HG02943 (cell line): ENCODE measurements around the gene SORBS1.
A peak's percentile ranks its signal among the peaks of the same experiment; 100 is the strongest.

Experiments
- ATAC-seq: cut with Tn5 transposase; IDR thresholded peaks from one replicate; pipeline ENCODE4 v1.9.1; 2021; ENCODE audit warnings: mild to moderate bottlenecking, low read depth, moderate library complexity; ENCODE audit not compliant: unreplicated experiment

Gene SORBS1

DNA sequence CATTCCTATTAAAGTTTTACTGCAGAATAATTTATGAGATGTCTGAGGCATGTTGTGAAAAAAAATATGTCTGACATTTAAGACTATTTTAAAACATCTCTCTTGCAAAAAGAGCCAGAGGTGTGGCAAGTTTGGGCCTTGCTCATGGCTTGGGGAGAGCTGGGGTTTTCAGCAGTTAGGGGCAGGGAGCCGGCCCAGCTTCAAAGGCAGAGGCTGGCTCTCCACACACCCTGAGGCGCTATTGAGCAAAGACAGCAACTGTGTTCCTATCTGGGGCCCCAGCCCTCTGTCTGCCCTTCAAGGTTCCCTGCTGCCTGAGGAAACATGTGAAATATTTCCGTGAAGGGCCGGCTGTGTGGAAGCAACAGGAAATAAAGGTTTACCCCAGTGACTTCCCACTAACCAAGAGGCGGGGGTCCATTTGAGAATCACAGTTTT is 94.0 kb downstream of the SORBS1 start:
- no peak for ATAC-seq

DNA sequence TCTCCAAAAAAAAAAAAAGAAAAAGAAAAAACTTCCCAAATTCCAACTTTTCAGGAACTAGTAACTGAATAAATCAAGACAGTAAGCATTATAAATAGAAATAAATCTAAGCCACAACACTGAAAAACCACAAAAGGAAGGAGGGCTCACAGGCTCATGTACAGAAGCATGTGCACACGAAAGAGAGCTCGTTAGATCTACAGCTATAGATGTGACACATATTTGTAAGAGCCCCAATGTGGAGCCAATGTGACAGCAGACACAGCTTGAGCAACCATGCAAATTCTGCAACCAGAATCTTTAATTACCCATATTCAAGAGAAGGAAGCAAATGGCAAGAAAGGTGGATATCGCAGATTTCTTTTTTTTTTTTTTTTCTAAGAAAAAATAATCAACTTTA is 94.7 kb downstream of the SORBS1 start:
- ATAC-seq, result no peak

DNA sequence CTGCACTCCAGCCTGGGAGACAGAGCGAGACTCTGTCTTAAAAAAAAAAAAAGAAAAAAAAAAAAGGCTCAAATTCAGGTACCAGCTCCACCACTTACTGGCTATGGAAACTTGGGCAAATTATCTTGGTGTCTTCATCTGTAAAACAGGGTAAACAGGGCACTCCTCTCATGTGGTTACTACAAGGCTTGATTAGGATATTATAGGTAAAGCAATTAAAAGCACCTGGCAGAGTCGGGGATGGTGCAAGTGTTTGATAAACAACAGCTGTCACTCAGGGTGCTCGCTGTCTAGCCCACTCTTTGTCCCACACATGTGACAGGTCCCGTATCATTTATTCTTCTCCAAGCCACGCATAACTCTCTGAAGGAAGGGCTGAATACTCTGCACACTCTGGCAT is 96.9 kb downstream of the SORBS1 start:
- ATAC-seq, result no peak

DNA sequence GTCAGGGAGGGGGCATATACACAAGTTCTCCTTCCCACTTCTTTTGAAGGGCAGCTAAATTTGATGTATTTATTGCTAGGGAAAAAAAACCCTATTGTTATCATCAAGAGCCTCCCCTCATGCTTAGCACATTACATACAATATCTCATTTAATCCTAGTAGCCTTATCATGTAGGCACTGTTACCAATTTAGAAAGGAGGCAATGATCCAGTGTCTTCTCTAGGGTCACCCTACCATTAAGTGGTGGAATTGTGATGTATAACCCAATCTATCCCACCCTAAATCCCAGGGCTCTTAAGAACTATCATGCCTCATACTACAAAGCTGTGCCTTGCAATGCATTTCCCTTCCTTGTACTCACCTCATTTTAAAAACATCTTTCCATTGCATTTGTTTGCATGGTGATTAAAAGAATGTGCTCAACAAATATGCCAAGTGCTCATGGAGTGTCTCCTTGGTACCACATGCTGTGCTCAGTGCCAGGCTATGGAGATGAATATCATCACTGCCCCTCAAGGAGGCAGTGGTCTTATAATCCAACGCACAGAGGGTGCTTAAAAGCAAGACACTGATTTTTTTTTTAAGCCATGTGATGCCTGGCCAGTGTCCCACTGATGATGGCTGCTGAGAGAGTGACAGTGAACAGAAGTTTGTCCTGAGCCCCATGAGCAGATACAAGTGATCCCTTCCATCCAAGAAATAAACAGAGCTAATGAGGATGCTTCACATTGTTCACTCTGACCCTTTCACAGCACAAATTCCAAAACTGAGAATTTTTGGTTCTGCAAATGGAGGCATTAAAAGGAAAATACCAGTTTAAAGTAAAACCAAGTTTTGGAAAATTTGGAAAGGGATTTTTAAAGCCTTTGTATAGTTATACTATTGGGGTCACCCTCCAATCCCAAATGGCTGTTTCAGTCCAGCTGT is 98.2 kb downstream of the SORBS1 start:
- no peak for ATAC-seq

DNA sequence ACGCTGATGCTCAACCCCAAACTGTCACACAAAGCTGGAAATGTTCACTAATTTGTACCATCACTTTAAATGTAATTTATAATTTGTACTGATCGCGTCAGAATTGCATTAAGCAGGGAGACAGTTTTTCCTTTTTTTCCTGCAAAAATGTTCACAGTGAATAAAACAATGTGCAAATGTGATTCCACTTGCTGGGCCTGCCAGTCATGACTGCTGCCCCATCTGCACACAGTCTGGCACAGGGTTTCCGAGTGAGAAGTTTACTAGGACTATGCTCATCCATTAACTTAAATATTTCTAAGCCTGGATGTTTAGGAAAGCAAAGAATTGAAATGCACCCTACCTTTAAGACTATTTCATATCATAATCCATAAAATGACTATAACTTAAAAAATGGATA is 99.6 kb downstream of the SORBS1 start:
- no peak for ATAC-seq

DNA sequence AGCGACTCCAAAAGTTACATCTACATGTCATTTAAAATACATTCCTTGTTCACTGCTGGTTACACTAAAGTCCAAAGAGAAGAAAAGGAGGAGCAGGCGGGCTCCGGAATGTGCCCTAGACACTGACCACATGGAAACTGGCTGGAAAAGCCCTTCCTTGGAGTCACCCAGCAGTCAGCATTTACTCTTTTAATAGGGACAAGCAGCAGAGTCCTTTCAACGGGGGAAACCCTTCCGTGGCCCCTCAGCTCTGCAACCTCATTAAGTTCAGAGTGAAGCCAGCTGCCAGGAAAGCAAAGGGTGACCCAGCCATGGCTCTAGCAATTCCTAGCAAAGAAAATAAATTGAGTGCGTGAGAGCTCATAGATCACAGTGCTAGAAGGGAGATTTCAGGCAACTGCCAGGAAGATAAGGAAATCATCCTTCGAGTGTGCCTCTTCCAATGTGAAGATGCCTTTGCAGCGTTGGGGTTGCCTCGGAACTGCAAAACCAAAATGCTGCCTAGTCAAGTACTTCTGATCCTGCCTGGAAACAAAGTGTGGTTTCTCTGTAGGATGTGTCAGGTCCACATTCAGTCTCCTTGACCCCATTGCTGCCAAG is 101.6 kb downstream of the SORBS1 start:
- ATAC-seq, result no peak

DNA sequence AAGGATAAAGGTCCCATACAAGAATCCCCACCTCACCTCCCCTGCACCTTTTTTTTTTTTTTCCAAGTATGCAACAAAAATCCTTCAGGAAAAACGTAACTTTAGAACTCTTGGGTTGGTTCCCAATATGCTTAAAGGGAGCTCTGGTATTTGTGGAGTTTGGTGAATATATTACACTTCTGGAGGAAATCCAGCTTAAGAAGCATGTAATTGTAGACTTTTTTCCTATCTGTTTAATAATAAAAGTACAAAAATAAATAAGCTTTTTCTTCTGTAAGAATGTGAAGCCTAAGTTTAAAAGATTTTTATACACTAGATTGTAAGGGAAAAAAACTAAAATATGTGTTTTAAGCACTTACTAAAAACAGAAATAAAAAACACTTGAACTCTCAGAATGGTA is 102.3 kb downstream of the SORBS1 start:
- ATAC-seq, result no peak

DNA sequence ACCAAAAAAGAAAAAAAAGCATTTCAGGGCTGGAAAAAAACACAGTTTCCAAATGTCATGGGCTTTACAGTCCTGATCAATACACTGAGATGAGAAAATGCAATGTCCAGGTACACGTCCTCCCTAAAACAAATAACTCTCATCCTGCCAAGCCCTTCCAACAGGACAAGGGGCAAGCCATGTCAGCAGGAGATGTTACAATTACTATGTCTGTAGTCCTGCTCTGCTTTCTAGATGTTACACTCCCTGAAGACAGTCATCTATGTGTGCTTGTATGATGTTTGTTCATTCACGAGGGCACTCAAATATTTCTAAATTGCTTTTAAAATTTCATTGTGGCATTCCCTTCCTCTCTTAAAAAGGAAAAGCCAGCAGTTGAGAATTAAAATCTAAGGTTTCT is 103.2 kb downstream of the SORBS1 start:
- ATAC-seq, result no peak

DNA sequence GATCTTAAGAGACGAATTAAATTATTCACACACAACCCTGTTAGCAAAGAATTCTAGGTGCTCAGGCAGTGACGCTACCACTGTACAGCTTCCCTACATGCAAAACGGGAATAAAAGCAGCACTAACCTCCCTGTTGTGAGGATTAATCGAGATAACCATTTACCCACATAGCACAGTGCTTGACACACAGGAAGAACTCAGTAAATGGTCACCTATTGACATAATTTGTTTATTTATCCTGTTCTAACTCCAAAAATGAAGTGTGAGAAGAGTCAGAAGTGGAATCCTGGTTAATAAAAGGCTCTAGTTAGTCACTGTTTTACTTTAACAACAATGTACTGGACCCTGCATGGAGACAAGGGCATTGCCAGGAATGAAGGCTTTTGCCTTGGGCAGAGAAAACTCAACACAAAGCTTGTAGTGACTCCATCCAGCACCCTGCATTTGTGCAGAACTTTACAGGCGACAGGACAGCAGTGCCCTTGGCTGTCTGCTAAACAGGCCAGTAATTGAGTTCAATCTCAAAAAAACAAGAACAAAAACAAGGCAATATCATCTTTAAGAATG is 103.8 kb downstream of the SORBS1 start:
- no peak for ATAC-seq

DNA sequence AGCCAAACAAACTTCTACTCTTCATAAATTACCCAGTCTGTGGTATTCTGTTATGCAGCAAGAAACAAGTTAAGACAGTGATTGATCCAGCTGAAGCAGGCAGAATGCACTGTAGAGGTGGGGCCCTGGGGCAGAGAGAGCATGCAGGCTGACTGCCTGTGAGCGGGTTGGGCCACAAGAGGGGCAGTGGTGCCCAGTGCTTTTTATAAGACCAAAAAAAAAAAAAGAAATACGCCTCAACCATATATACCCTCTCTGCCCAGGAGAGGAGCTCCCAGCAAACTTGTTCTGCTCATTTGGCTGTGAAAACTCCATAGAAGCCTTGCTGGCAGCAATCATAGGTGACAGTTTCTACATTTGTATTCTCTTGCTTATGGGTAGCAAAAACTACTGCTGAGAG is 104.7 kb downstream of the SORBS1 start:
- no peak for ATAC-seq

DNA sequence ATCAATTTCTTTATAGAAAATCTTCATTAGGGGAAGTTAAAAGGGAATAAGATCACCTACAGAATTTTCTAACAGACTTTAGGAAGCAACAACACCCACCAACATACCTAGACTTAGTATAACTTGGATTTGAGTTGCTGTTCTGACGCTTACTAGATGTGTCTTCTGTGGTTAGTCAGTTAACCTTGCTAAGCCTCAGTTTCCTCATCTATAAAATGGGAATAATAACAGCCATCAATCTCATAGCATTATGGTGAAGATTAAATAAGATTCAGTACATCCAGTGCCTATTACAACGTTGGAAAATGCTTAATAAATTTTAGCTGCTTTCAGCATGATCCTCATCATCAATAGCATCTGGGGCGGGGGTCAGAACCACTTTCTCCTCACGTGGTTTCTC is 106.2 kb downstream of the SORBS1 start:
- ATAC-seq, result no peak

DNA sequence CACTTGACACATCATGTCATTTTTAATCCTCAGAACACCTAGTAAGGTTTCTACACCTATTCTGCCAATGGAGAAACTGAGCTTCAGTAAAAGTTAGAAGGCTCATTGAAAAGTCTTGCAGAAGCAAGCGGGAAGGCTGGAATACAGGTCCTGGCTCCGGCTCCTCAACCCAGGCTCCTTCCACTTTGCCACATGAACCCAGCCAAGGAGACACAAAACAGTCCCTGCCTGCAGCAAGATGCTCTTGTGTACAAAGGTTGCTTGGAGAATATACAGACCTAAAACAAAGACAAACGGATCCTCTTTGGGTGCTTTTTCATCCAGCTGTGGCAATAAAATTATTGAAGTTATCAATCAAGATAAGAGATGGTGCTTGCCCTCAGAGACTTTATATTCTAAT is 106.8 kb downstream of the SORBS1 start:
- no peak for ATAC-seq

DNA sequence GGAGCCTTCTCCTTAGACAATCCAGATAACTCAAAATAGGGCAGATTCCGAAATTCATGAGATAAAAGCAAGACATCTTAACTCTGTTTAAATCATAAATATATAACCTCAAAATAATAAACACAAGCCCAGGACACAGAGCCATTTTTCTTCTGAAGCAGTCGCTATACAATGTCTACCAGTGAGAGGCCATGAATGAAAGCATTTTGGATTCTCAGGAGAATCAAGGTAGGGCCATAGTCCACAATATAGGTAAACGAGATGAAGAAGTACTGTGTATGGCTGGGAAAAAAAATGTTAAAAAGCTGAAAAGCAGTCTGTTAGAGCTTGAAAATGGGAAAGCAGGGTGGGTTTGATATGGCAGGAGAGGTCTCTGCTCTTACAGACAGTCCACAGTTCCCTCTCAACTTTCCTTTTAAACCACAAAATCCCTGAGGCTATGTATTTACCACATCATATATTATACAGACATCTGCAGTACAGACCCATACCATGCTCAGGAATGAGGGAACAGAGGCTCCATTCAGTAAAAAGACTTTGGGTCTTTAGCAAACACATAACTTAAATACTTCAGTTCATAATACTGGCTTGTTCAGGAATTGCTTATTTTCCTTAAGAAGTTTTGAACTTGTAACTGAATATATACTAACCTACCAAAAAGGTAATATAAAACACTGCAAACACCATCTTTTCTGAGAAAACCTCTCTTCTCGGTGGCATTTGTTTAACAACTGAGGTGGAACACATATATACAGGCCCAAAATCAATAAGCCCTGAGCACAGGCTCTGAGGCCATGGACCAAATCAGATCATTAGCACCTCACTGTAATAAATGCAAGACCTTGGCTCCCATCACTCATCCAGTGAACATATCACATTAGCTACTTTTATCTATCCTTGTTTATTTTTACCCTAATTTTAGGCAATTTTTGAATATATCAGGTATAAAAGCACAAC is 109.3 kb downstream of the SORBS1 start:
- ATAC-seq, result no peak

DNA sequence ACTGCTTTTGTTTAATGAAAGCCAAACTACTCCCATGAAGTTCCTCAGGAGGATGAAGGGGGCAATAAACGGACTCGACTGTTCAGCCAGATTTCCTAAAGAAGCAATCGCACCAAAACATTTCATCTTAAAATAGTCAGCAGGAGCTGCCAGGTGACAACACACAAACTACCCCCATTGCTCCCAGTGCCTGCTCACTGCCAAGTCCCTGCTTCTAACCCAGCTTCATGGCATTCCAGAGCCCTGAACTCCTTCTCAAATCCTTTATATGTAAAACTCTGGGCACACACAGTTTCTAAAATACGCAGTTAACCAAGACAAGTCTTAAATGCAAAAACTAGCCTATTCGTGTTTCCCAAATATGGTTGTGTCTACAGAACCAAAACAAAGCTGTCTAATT is 110.0 kb downstream of the SORBS1 start:
- ATAC-seq, result no peak

DNA sequence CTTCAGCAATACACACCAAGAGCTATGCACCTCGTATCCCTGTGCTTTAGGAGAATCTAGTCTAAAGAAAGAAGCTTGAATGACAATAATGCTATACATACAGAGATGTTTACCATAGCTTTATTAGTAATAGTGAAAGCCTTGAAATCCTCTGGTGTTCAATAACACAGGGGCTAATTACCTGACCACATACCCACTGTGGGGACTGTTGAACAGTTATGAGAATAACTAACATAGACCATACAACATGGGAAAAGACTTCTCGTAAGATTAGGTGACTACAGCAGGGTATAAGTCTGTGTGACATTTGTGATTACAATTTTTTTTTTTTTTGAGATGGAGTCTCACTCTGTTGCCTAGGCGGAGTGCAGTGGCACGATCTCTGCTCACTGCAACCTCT is 111.0 kb downstream of the SORBS1 start:
- ATAC-seq, result no peak

DNA sequence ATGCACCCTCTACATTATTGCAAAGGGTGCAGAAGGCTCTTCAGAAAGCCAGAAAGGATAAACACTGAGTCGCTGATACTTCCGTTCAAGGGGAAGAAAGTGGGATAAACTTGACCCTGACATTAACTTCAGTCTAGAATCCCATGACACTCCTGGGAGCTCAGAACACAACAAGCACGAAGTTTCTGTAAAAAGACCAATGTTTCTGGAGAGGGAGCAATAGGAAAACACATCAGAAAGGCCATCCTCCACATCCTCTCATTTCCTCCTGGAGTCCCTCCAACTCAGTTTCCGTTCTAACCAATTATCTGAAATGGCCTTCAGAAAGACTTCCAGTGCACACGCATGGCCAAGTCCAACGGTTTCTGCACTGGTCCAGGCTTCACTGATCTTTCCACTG is 113.5 kb downstream of the SORBS1 start:
- ATAC-seq, result no peak

DNA sequence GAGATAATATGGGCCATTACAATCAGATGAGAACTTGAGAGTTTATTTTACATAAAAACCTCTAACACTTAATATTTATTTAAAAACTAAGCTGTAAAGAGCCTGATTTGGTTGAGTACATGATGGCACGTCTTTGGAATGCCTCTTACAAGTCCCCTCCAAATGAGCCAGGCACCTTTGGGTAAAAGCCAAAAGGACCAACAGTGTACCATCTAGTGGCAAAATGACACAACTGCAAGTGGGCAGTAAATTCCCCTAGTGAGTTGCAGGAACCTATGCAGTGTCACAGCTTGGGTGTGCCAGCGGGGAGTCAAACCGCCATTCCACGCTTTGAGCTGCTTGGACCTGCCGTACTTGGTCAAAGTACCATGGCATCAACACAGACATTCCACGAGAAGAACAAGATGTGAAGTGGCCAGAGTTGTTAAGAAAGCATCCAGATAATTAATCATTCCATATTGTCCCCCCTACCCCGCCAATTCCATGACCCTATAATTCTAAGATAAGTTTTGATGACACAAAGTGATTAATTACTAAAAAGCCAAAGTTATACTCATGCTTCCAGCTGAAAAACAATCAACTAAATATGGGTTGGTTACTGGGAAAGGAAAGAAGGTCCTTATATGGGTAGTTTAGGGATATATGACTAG is 115.2 kb downstream of the SORBS1 start:
- ATAC-seq, result peak; percentile 61

DNA sequence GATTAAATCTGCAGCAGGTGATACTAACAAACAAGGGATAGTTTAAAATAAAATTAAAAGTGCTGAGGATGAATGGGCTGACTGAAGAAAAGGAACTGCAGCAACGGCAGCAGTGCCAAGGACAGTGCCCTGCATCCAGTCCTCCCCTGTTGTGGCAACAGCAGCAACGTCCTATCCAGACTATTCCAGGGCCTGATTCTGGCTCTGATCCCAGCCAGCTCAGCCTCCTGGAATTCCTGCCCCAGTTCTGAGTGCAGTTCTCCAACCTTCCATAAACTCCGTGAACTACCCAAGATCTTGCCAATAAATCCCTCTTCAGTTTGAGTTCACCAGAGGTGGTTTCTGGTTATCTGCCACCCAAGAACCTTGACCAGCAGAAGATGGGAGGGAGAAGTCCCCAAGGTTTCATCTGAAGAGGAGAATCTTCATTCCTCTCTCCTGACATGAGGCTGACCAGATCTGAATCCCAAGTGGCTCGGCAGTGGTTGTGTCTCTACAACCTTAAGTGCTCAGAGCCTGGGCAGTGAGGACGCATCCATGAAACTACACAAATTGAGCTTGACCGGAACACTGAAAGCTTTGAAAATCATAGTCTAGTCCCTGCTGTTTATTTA is 115.8 kb downstream of the SORBS1 start:
- ATAC-seq, result no peak

DNA sequence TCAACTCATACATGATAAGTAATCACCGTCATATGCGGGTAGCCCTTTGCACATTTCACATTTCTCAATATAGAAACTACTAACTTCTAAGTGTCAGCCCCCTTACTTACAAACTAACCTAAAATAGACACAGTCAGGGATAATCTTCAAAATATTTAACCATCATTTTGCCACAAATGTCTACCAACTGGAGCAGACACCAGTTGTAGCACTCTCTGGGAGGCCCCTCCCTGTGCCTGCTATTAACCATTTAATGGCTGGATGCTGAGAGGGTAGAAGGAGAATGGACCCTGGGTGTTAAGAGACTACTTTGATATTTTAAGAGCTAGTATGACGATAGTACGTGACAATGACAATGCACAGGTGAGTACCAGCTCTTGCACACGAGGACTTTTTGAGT is 116.4 kb downstream of the SORBS1 start:
- ATAC-seq, result no peak

DNA sequence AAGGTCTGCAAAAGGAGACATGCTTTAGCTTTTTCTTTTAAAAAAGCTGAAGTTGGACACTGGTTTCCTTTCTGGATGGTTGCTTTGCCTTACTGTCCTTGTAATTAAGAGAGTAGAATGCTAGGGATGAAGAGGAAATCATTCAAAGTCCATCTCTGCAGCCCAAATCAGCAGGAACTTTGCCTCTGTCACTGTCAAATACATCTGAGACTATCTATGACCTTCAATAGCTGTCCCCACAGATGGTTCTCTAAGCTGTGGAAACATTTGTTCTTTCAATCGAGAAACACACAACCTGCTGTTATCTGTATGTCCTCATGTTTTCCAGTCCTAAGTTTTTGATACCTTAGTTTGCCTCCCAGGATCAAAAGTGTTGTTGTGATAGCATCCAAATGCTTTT is 117.5 kb downstream of the SORBS1 start:
- ATAC-seq, result no peak
